ENCODE data around the gene GPR157. TPM values are rescaled to one million over a fixed set of nuclear protein-coding genes. Genes with fewer than 3 reads are reported as not detected.
A peak's percentile ranks its signal among the peaks of the same experiment; 100 is the strongest.

Gene GPR157
- total RNA-seq, 1 donor from 2014 or later = 1.7 TPM

GRCh38 chr1:9115351-9116205 lies 13.3 kb downstream of the GPR157 start:
- DNase-seq (ENCODE audit: low read depth) = no peak
- no peak for TF ChIP-seq CTCF (conservative IDR thresholded peaks at IDR 0.05; ENCODE audit: low read depth, low read length)
- H3K4me3 ChIP-seq (ENCODE audit: low read depth, low read length) = no peak overlapping the region

- no peak for TF ChIP-seq CTCF (conservative IDR thresholded peaks at IDR 0.05; ENCODE audit: low read depth, low read length)
- H3K4me3 ChIP-seq (ENCODE audit: low read depth, low read length) = no peak overlapping the region
- DNase-seq (ENCODE audit: low read depth) = no peak
These were observed 15.7 kb downstream of the GPR157 start for GRCh38 chr1:9112961-9113880.

GRCh38 chr1:9111957-9112356 lies 16.9 kb downstream of the GPR157 start:
- H3K4me3 ChIP-seq (ENCODE audit: low read depth, low read length) = no peak overlapping the region
- no peak for DNase-seq (ENCODE audit: low read depth)
- no peak for TF ChIP-seq CTCF (conservative IDR thresholded peaks at IDR 0.05; ENCODE audit: low read depth, low read length)

- DNase-seq (ENCODE audit: low read depth) = no peak
- no peak for TF ChIP-seq CTCF (conservative IDR thresholded peaks at IDR 0.05; ENCODE audit: low read depth, low read length)
These were observed 17.6 kb downstream of the GPR157 start for GRCh38 chr1:9111357-9111691.

GRCh38 chr1:9110669-9111356 lies 18.1 kb downstream of the GPR157 start:
- peak; percentile 97 for TF ChIP-seq CTCF (conservative IDR thresholded peaks at IDR 0.05; ENCODE audit: low read depth, low read length)

More at GRCh38 chr1:9111357-9111691, 17.6 kb downstream of the GPR157 start:
- H3K4me3 ChIP-seq (ENCODE audit: low read depth, low read length) = no peak overlapping the region

GRCh38 chr1:9108056-9108665 lies 20.7 kb downstream of the GPR157 start:
- no peak for DNase-seq (ENCODE audit: low read depth)
- H3K4me3 ChIP-seq (ENCODE audit: low read depth, low read length) = no peak overlapping the region
- TF ChIP-seq CTCF (conservative IDR thresholded peaks at IDR 0.05; ENCODE audit: low read depth, low read length) = no peak

More at GRCh38 chr1:9110669-9111356, 18.1 kb downstream of the GPR157 start:
- no peak overlapping the region for H3K4me3 ChIP-seq (ENCODE audit: low read depth, low read length)
- peak; percentile 85 for DNase-seq (ENCODE audit: low read depth)
